ENCODE measurements around the gene VPS8.

The VPS8 gene

GRCh38 chr3:184811999-184812661, at the start of gene VPS8:
VPS8 (plus strand) TSS chr3:184812166; CDS start chr3:184824633, 12,467 bp downstream.
- TF ChIP-seq CTCF (IDR thresholded peaks at IDR 0.05; ENCODE audit: low read depth, low read length, missing control alignments), result peak; percentile 69
- Histone ChIP-seq H3K27me3 (replicated peaks) (no peaks in the 10 kb centered on the region), H3K27ac (peak within 1 kb of the TSS; percentile 58), H3K4me3 (ENCODE audit: low read depth, low read length) (peak within 1 kb of the TSS; percentile 84), H3K36me3 (replicated peaks) (no peaks in the 10 kb centered on the region)
- DNase-seq, result peak; percentile 91
- in situ Hi-C loops (cut with HindIII; ENCODE audit: low pct_ligation_motif_present, low sequenced_read_pairs), result no loop called here

- in situ Hi-C loops (cut with HindIII; ENCODE audit: low pct_ligation_motif_present, low sequenced_read_pairs), result no loop called here
- no peak for TF ChIP-seq CTCF (IDR thresholded peaks at IDR 0.05; ENCODE audit: low read depth, low read length, missing control alignments)
- Histone ChIP-seq H3K4me3 (ENCODE audit: low read depth, low read length) (no peak overlapping the region), H3K27ac (no peak overlapping the region), H3K36me3 (replicated peaks) (no peaks in the 10 kb centered on the region), H3K27me3 (replicated peaks) (peaks cover 20% of the 10 kb centered on the region)
- no peak for DNase-seq
Measured at GRCh38 chr3:184764191-184764590, 47.8 kb upstream of the VPS8 start.

GRCh38 chr3:184765047-184765729, 46.8 kb upstream of the VPS8 start:
- Histone ChIP-seq H3K36me3 (replicated peaks) (no peaks in the 10 kb centered on the region), H3K4me3 (ENCODE audit: low read depth, low read length) (no peak overlapping the region), H3K27ac (no peak overlapping the region), H3K27me3 (replicated peaks) (peaks cover 29% of the 10 kb centered on the region)
- in situ Hi-C loops (cut with HindIII; ENCODE audit: low pct_ligation_motif_present, low sequenced_read_pairs), result no loop called here
- no peak for TF ChIP-seq CTCF (IDR thresholded peaks at IDR 0.05; ENCODE audit: low read depth, low read length, missing control alignments)
- DNase-seq, result no peak

GRCh38 chr3:184765730-184766074, 46.3 kb upstream of the VPS8 start:
- in situ Hi-C loops (cut with HindIII; ENCODE audit: low pct_ligation_motif_present, low sequenced_read_pairs), result no loop called here
- DNase-seq, result no peak
- no peak for TF ChIP-seq CTCF (IDR thresholded peaks at IDR 0.05; ENCODE audit: low read depth, low read length, missing control alignments)

GRCh38 chr3:184766555-184767261, 45.3 kb upstream of the VPS8 start:
- in situ Hi-C loops (cut with HindIII; ENCODE audit: low pct_ligation_motif_present, low sequenced_read_pairs), result no loop called here
- no peaks in the 10 kb centered on the region for H3K36me3 ChIP-seq (replicated peaks)
- TF ChIP-seq CTCF (IDR thresholded peaks at IDR 0.05; ENCODE audit: low read depth, low read length, missing control alignments), result no peak
- H3K27me3 ChIP-seq (replicated peaks), result peaks cover 40% of the 10 kb centered on the region
- no peak overlapping the region for H3K27ac ChIP-seq
- no peak overlapping the region for H3K4me3 ChIP-seq (ENCODE audit: low read depth, low read length)
- no peak for DNase-seq

More at GRCh38 chr3:184765730-184766074, 46.3 kb upstream of the VPS8 start:
- H3K27ac ChIP-seq, result no peak overlapping the region
- H3K4me3 ChIP-seq (ENCODE audit: low read depth, low read length), result no peak overlapping the region
- peaks cover 33% of the 10 kb centered on the region for H3K27me3 ChIP-seq (replicated peaks)
- no peaks in the 10 kb centered on the region for H3K36me3 ChIP-seq (replicated peaks)
